GM23338 (cell line): ENCODE data around the gene CRYAA. TPM values are rescaled to one million over a fixed set of nuclear protein-coding genes. Genes with fewer than 3 reads are reported as not detected.

Experiments used
- ATAC-seq: fragments of 200-7000 bp; cut with Tn5 transposase; 3 replicates; pipeline ENCODE4 v1.9.1; 2020
- DNase-seq: peaks from one replicate; pipeline ENCODE4 v3.0.0-alpha.2; 2015; ENCODE audit warnings: low spot score
- H2AFZ ChIP-seq: fragments of 200-600 bp; sonication (generic); 2 replicates; pipeline ENCODE4 v1.8.0; 2016; ENCODE audit warnings: antibody characterized with exemption, mild to moderate bottlenecking, moderate library complexity
- H3F3A ChIP-seq: fragments of 200-600 bp; sonication (generic); replicated peaks from 2 replicates; pipeline ENCODE4 v1.8.0; 2017; ENCODE audit warnings: antibody characterized with exemption, mixed run types, low read depth
- H3K27ac ChIP-seq: fragments of 200-600 bp; sonication (generic); 2 replicates; pipeline ENCODE4 v1.6.1; 2016; ENCODE audit warnings: low read depth
- H3K27me3 ChIP-seq: fragments of 200-600 bp; sonication (generic); 2 replicates; pipeline ENCODE4 v1.8.0; 2016; ENCODE audit warnings: mild to moderate bottlenecking, mixed run types, moderate library complexity; ENCODE audit not compliant: insufficient read depth
- H3K36me3 ChIP-seq: fragments of 200-600 bp; sonication (generic); 2 replicates; pipeline ENCODE4 v1.8.0; 2016; ENCODE audit warnings: mild to moderate bottlenecking; ENCODE audit not compliant: insufficient read depth
- H3K4me1 ChIP-seq: fragments of 200-600 bp; sonication (generic); 2 replicates; pipeline ENCODE4 v1.8.0; 2016; ENCODE audit warnings: mild to moderate bottlenecking, moderate library complexity; ENCODE audit not compliant: insufficient read depth
- H3K4me2 ChIP-seq: fragments of 200-600 bp; sonication (generic); 2 replicates; pipeline ENCODE4 v1.7.1; 2017; ENCODE audit warnings: mixed run types
- H3K4me3 ChIP-seq: fragments of 200-600 bp; sonication (generic); 2 replicates; pipeline ENCODE4 v1.6.1; 2016; ENCODE audit warnings: mixed run types
- H3K79me2 ChIP-seq: fragments of 200-600 bp; sonication (generic); replicated peaks from 2 replicates; pipeline ENCODE4 v1.8.0; 2017; ENCODE audit warnings: mild to moderate bottlenecking; ENCODE audit not compliant: insufficient read depth
- H3K9me2 ChIP-seq: fragments of 200-600 bp; sonication (generic); 2 replicates; pipeline ENCODE4 v1.8.0; 2017; ENCODE audit not compliant: insufficient read depth
- H4K20me1 ChIP-seq: fragments of 200-600 bp; sonication (generic); replicated peaks from 2 replicates; pipeline ENCODE4 v1.8.0; 2017; ENCODE audit warnings: mild to moderate bottlenecking; ENCODE audit not compliant: insufficient read depth
- H3K27ac Mint-ChIP-seq: 2 replicates; pipeline ENCODE4 v1.8.0; 2020; ENCODE audit warnings: inconsistent platforms, mild to moderate bottlenecking, moderate library complexity, mixed read lengths
- H3K27me3 Mint-ChIP-seq: 3 replicates; pipeline ENCODE4 v1.8.0; 2022; ENCODE audit warnings: low read depth, mild to moderate bottlenecking, moderate library complexity, mixed read lengths, inconsistent platforms; ENCODE audit not compliant: insufficient read depth, poor library complexity
- H3K36me3 Mint-ChIP-seq: 3 replicates; pipeline ENCODE4 v1.8.0; 2021; ENCODE audit warnings: low read depth, mild to moderate bottlenecking, inconsistent platforms, moderate library complexity, mixed read lengths
- H3K4me1 Mint-ChIP-seq: 3 replicates; pipeline ENCODE4 v1.8.0; 2020; ENCODE audit warnings: mild to moderate bottlenecking, inconsistent platforms, mixed read lengths
- H3K4me3 Mint-ChIP-seq: 3 replicates; pipeline ENCODE4 v1.8.0; 2021; ENCODE audit warnings: moderate library complexity, mild to moderate bottlenecking, inconsistent platforms, mixed read lengths
- H3K9me3 Mint-ChIP-seq: 3 replicates; pipeline ENCODE4 v1.8.0; 2020; ENCODE audit warnings: moderate library complexity, mild to moderate bottlenecking, inconsistent platforms, mixed read lengths
- CREB1 ChIP-seq: fragments of 250-450 bp; sonication (Bioruptor Pico); IDR thresholded peaks from 2 replicates; pipeline ENCODE4 v1.5.0; 2020; ENCODE audit warnings: low read depth, mild to moderate bottlenecking, moderate library complexity
- CTCF ChIP-seq, 2 experiments: fragments of 200-600 bp in 1 of 2; sonication (generic) in 1 of 2; conservative IDR thresholded peaks; 2 replicates each; pipeline versions ENCODE4 v1.5.1 to v1.6.1; 2016 to 2017; ENCODE audit warnings: antibody characterized with exemption in 2 of 2, low read depth in 2 of 2, mild to moderate bottlenecking in 2 of 2, moderate library complexity in 1 of 2
- ETS1 ChIP-seq: IDR thresholded peaks from 2 replicates; pipeline ENCODE4 v1.6.1; 2016; ENCODE audit warnings: antibody characterized with exemption
- EZH2 ChIP-seq: fragments of 200-600 bp; sonication (generic); IDR thresholded peaks from one replicate; pipeline ENCODE4 v1.8.0; 2017; ENCODE audit warnings: antibody characterized with exemption, mild to moderate bottlenecking, low read depth; ENCODE audit not compliant: unreplicated experiment
- EZH2phosphoT487 ChIP-seq: fragments of 200-600 bp; sonication (generic); IDR thresholded peaks from one replicate; pipeline ENCODE4 v1.8.1; 2018; ENCODE audit warnings: antibody characterized with exemption; ENCODE audit not compliant: unreplicated experiment
- JUNB ChIP-seq: IDR thresholded peaks from one replicate; pipeline ENCODE4 v1.6.1; 2016; ENCODE audit warnings: antibody characterized with exemption; ENCODE audit not compliant: unreplicated experiment
- NANOG ChIP-seq: IDR thresholded peaks from 2 replicates; pipeline ENCODE4 v1.6.1; 2016; ENCODE audit warnings: antibody characterized with exemption, borderline replicate concordance
- POLR2AphosphoS5 ChIP-seq: IDR thresholded peaks from 2 replicates; pipeline ENCODE4 v1.6.1; 2016; ENCODE audit warnings: antibody characterized with exemption, low read depth
- REST ChIP-seq: IDR thresholded peaks from one replicate; pipeline ENCODE4 v1.6.1; 2018; ENCODE audit warnings: antibody characterized with exemption; ENCODE audit not compliant: unreplicated experiment
- STAT1 ChIP-seq: IDR thresholded peaks from one replicate; pipeline ENCODE4 v1.6.1; 2016; ENCODE audit warnings: antibody characterized with exemption; ENCODE audit not compliant: unreplicated experiment
- ZNF114 ChIP-seq: fragments of 250-450 bp; sonication (Bioruptor Pico); IDR thresholded peaks from 2 replicates; pipeline ENCODE4 v1.5.0; 2020; ENCODE audit warnings: mild to moderate bottlenecking, moderate library complexity
- ZNF331 ChIP-seq: fragments of 250-450 bp; sonication (Bioruptor Pico); IDR thresholded peaks from 2 replicates; pipeline ENCODE4 v1.5.0; 2020; ENCODE audit warnings: low read depth, mild to moderate bottlenecking, moderate library complexity
- ZNF462 ChIP-seq: fragments of 250-450 bp; sonication (Bioruptor Pico); IDR thresholded peaks from 2 replicates; pipeline ENCODE4 v1.5.0; 2020; ENCODE audit warnings: mild to moderate bottlenecking, moderate library complexity
- polyA plus RNA-seq: library from polyadenylated mRNA; unstranded; fragments of >200 nt; fragmentation: Nextera tagmentation; extraction: Ambion mirVana; gene quantifications from 2 replicates; pipeline ENCODE4 v1.2.1, GENCODE V29; 2016
- total RNA-seq: library from RNA; depleted of rRNA; stranded (reverse); fragments of >200 nt; shearing (Covaris generic); gene quantifications from 2 replicates; pipeline ENCODE4 v1.2.3, GENCODE V29; 2014

Gene CRYAA
- total and polyA plus RNA-seq, 2 experiments from 2014 or later, result not detected

- Histone ChIP-seq H3K4me1 (peaks cover 6% of the 10 kb centered on the region; the same call in 1 of the 2 replicates), H4K20me1 (no peaks in the 10 kb centered on the region), H2AFZ (no peak overlapping the region), H3K4me3 (no peak overlapping the region), H3K4me2 (no peak overlapping the region), H3K36me3 (no peaks in the 10 kb centered on the region), H3K27ac (no peak overlapping the region), H3K79me2 (no peaks in the 10 kb centered on the region), H3K9me2 (no peaks in the 10 kb centered on the region), H3F3A (no peaks in the 10 kb centered on the region), H3K27me3 (no peaks in the 10 kb centered on the region)
- TF ChIP-seq EZH2, result no peak
- no peak for TF ChIP-seq ZNF331 (CRISPR knock-in tag)
- no peak for TF ChIP-seq REST
- TF ChIP-seq POLR2AphosphoS5, result no peak
- TF ChIP-seq STAT1, result no peak
- no peak for TF ChIP-seq ZNF114 (CRISPR knock-in tag)
- TF ChIP-seq EZH2phosphoT487, result no peak
- TF ChIP-seq CREB1 (CRISPR knock-in tag), result no peak
- no peak for TF ChIP-seq ZNF462 (CRISPR knock-in tag)
- TF ChIP-seq NANOG, result no peak
- no peak for TF ChIP-seq JUNB
- no peak for TF ChIP-seq ETS1
- TF ChIP-seq CTCF (conservative IDR thresholded peaks at IDR 0.05; ENCODE audit: low read depth in 2 of 2), result no peak
- H3K36me3 Mint-ChIP-seq, result no peaks in the 10 kb centered on the region; the same call in 2 of the 3 replicates
- peaks cover 19% of the 10 kb centered on the region for H3K27me3 Mint-ChIP-seq
- H3K4me3 Mint-ChIP-seq, result no peak overlapping the region
- H3K4me1 Mint-ChIP-seq, result peaks cover 20% of the 10 kb centered on the region
- no peak overlapping the region for H3K27ac Mint-ChIP-seq
- ATAC-seq, result no peak
- H3K9me3 Mint-ChIP-seq, result peaks cover 8% of the 10 kb centered on the region
- DNase-seq, result no peak
Measured at GRCh38 chr21:43192501-43193081, 23.8 kb downstream of the CRYAA start.
